CD4-positive, alpha-beta T cell treated with Interleukin-2 at 100 ng/mL for 4 hours (primary cell): ENCODE data around the gene ALK.
A peak's percentile ranks its signal among the peaks of the same experiment; 100 is the strongest.
"Not testable (repeated sequence)": the region's sequence is repeated elsewhere in the genome, so short reads cannot be mapped to it uniquely, and the experiment has no call there.

Experiments used
- DNase-seq: peaks from one replicate; pipeline ENCODE4 v3.0.0-alpha.2; 2020; ENCODE audit warnings: low spot score

Gene ALK

GRCh38 chr2:29841386-29842004, 79.9 kb downstream of the ALK start:
- peak; percentile 32 for DNase-seq

GRCh38 chr2:29839306-29839705, 82.1 kb downstream of the ALK start:
- DNase-seq: no peak

- DNase-seq: no peak
These were observed 83.5 kb downstream of the ALK start for GRCh38 chr2:29837925-29838324.

GRCh38 chr2:29834624-29835023, 86.8 kb downstream of the ALK start:
- DNase-seq: no peak

- DNase-seq: no peak
These were observed 87.3 kb downstream of the ALK start for GRCh38 chr2:29834036-29834540.

GRCh38 chr2:29831560-29831959, 89.8 kb downstream of the ALK start:
- no peak for DNase-seq

- no peak for DNase-seq
These were observed 91.5 kb downstream of the ALK start for GRCh38 chr2:29829841-29830240.

- DNase-seq: not testable (repeated sequence)
These were observed 97.2 kb downstream of the ALK start for GRCh38 chr2:29824145-29824544.

- no peak for DNase-seq
These were observed 99.8 kb downstream of the ALK start for GRCh38 chr2:29821591-29821990.

GRCh38 chr2:29819570-29819969, 101.8 kb downstream of the ALK start:
- DNase-seq: no peak

GRCh38 chr2:29817801-29818680, 103.3 kb downstream of the ALK start:
- DNase-seq: no peak

- no peak for DNase-seq
These were observed 104.1 kb downstream of the ALK start for GRCh38 chr2:29817299-29817698.

- DNase-seq: no peak
These were observed 104.7 kb downstream of the ALK start for GRCh38 chr2:29816651-29817050.

- DNase-seq: no peak
These were observed 110.0 kb downstream of the ALK start for GRCh38 chr2:29811378-29811777.

GRCh38 chr2:29810956-29811355, 110.4 kb downstream of the ALK start:
- DNase-seq: no peak

GRCh38 chr2:29808321-29808720, 113.1 kb downstream of the ALK start:
- DNase-seq: no peak

GRCh38 chr2:29807082-29807481, 114.3 kb downstream of the ALK start:
- DNase-seq: no peak

GRCh38 chr2:29806461-29806860, 114.9 kb downstream of the ALK start:
- no peak for DNase-seq

- DNase-seq: no peak
These were observed 116.7 kb downstream of the ALK start for GRCh38 chr2:29804671-29805070.

GRCh38 chr2:29803537-29803936, 117.8 kb downstream of the ALK start:
- DNase-seq: no peak

GRCh38 chr2:29802986-29803385, 118.4 kb downstream of the ALK start:
- DNase-seq: no peak

- no peak for DNase-seq
These were observed 121.8 kb downstream of the ALK start for GRCh38 chr2:29799628-29800027.

- no peak for DNase-seq
These were observed 123.5 kb downstream of the ALK start for GRCh38 chr2:29797916-29798315.
